A549 (cell line): Measurements from ENCODE around the gene FBN2. TPM values are rescaled to one million over a fixed set of nuclear protein-coding genes. Genes with fewer than 3 reads are reported as not detected.

Source experiments
- ATAC-seq, 2 experiments: fragments of 200-7000 bp in 1 of 2; fragments of >200 bp in 1 of 2; cut with Nextera tagmentation in 1 of 2; cut with Tn5 transposase in 1 of 2; 3 replicates each; pipeline versions ENCODE4 v1.8.0 to v1.9.1; 2018 to 2020; ENCODE audit warnings: mild to moderate bottlenecking in 1 of 2, moderate library complexity in 1 of 2
- CTCF ChIA-PET: fragments of 300-600 bp; sonication (Branson Sonifier 250); formaldehyde crosslinking; extraction: SDS; loops from one replicate; lab custom pipeline; 2021; ENCODE audit warnings: antibody characterized with exemption, inconsistent platforms; lab: Yijun Ruan, JAX
- POLR2A ChIA-PET: fragments of 350-600 bp; formaldehyde crosslinking; extraction: SDS; loops from one replicate; lab custom pipeline; 2021; ENCODE audit warnings: antibody characterized with exemption, inconsistent platforms; lab: Yijun Ruan, JAX
- DNase-seq, 2 experiments: peaks; one replicate each; pipeline versions ENCODE4 v3.0.0 to v3.0.0-alpha.2; 2011 to 2016; ENCODE audit warnings: low read depth in 1 of 2, low spot score in 1 of 2
- FAIRE-seq: peaks from 2 replicates; lab custom pipeline; 2011; peaks lifted over from hg19 to GRCh38; lab: Jason Lieb, UNC
- H3K27ac ChIP-seq, 2 experiments: fragments of >200 bp; sonication (Bioruptor Twin); formaldehyde crosslinking; 3 replicates each; pipeline ENCODE4 v1.5.1; 2016 to 2017
- H3K4me1 ChIP-seq: fragments of >200 bp; sonication (Bioruptor Twin); formaldehyde crosslinking; 3 replicates; pipeline ENCODE4 v1.6.1; 2016
- H3K4me2 ChIP-seq: fragments of >200 bp; sonication (Bioruptor Twin); formaldehyde crosslinking; 3 replicates; pipeline ENCODE4 v1.6.1; 2016
- H3K4me3 ChIP-seq: fragments of >200 bp; sonication (Bioruptor Twin); formaldehyde crosslinking; 3 replicates; pipeline ENCODE4 v1.5.1; 2016
- H3K9me3 ChIP-seq: fragments of >200 bp; sonication (Bioruptor Twin); formaldehyde crosslinking; 3 replicates; pipeline ENCODE4 v1.6.1; 2016
- BHLHE40 ChIP-seq: IDR thresholded peaks from 2 replicates; pipeline ENCODE4 v1.6.1; 2012; ENCODE audit warnings: low read depth, low read length, inconsistent platforms
- CBX2 ChIP-seq: fragments of 200-600 bp; sonication (generic); IDR thresholded peaks from 2 replicates; pipeline ENCODE4 v1.6.1; 2016; ENCODE audit warnings: low read depth, mild to moderate bottlenecking, borderline replicate concordance
- CBX8 ChIP-seq: fragments of 200-600 bp; sonication (generic); IDR thresholded peaks from 2 replicates; pipeline ENCODE4 v1.6.1; 2016
- CEBPB ChIP-seq, 2 experiments: fragments of >200 bp in 1 of 2; sonication (Bioruptor Twin) in 1 of 2; formaldehyde crosslinking in 1 of 2; IDR thresholded peaks; 2 replicates each; pipeline ENCODE4 v1.6.1; 2012 to 2016
- CHD2 ChIP-seq: fragments of 150-350 bp; IDR thresholded peaks from 2 replicates; pipeline ENCODE4 v1.6.1; 2014; ENCODE audit warnings: low read length; ENCODE audit not compliant: partially characterized antibody
- CHD4 ChIP-seq: fragments of 200-600 bp; sonication (generic); IDR thresholded peaks from 2 replicates; pipeline ENCODE4 v1.6.1; 2016; ENCODE audit warnings: antibody characterized with exemption, mild to moderate bottlenecking, borderline replicate concordance
- CTCF ChIP-seq: fragments of >200 bp; sonication (Bioruptor Twin); formaldehyde crosslinking; IDR thresholded peaks from 3 replicates; pipeline ENCODE4 v1.5.1; 2016
- EHMT2 ChIP-seq: fragments of 200-600 bp; sonication (generic); IDR thresholded peaks from 2 replicates; pipeline ENCODE4 v1.6.1; 2016; ENCODE audit warnings: antibody characterized with exemption, low read depth, mild to moderate bottlenecking, moderate library complexity
- ESRRA ChIP-seq: fragments of 150-350 bp; IDR thresholded peaks from 2 replicates; pipeline ENCODE4 v1.6.1; 2014; ENCODE audit warnings: mild to moderate bottlenecking, low read length, borderline replicate concordance
- HES2 ChIP-seq: fragments of >200 bp; sonication (Bioruptor Twin); formaldehyde crosslinking; IDR thresholded peaks from 2 replicates; pipeline ENCODE4 v1.6.1; 2016
- HEYL ChIP-seq: fragments of 250-450 bp; sonication (Bioruptor Pico); IDR thresholded peaks from 2 replicates; pipeline ENCODE4 v1.8.0; 2021; ENCODE audit warnings: mild to moderate bottlenecking, moderate library complexity
- HOXB13 ChIP-seq: fragments of 250-450 bp; sonication (Bioruptor Pico); IDR thresholded peaks from 2 replicates; pipeline ENCODE4 v1.5.0; 2020; ENCODE audit warnings: low read depth, mild to moderate bottlenecking, moderate library complexity
- JUNB ChIP-seq: fragments of >200 bp; sonication (Bioruptor Twin); formaldehyde crosslinking; IDR thresholded peaks from 2 replicates; pipeline ENCODE4 v1.6.1; 2016
- KDM1A ChIP-seq: fragments of 200-600 bp; sonication (generic); IDR thresholded peaks from 2 replicates; pipeline ENCODE4 v1.6.1; 2016; ENCODE audit warnings: low read depth, mild to moderate bottlenecking
- KDM5A ChIP-seq: fragments of 200-600 bp; sonication (generic); IDR thresholded peaks from 2 replicates; pipeline ENCODE4 v1.6.1; 2016; ENCODE audit warnings: antibody characterized with exemption, mild to moderate bottlenecking
- MAFK ChIP-seq: fragments of 450-650 bp; IDR thresholded peaks from 2 replicates; pipeline ENCODE4 v1.6.1; 2014; ENCODE audit not compliant: partially characterized antibody
- MAZ ChIP-seq: fragments of 150-350 bp; IDR thresholded peaks from 2 replicates; pipeline ENCODE4 v1.6.1; 2014; ENCODE audit warnings: antibody characterized with exemption, low read depth, low read length, borderline replicate concordance
- MYC ChIP-seq: IDR thresholded peaks from 2 replicates; pipeline ENCODE4 v1.6.1; 2012; ENCODE audit warnings: mild to moderate bottlenecking, inconsistent platforms, low read length, improper control_type of control experiment, borderline replicate concordance
- NR3C1 ChIP-seq: fragments of >200 bp; sonication (Bioruptor Twin); formaldehyde crosslinking; IDR thresholded peaks from 3 replicates; pipeline ENCODE4 v1.6.1; 2017
- PHF8 ChIP-seq: fragments of 200-600 bp; sonication (generic); IDR thresholded peaks from 2 replicates; pipeline ENCODE4 v1.6.1; 2016; ENCODE audit warnings: low read depth, mild to moderate bottlenecking, antibody characterized with exemption, moderate library complexity, borderline replicate concordance
- RAD21 ChIP-seq, 2 experiments: fragments of >200 bp in 1 of 2; sonication (Bioruptor Twin) in 1 of 2; formaldehyde crosslinking in 1 of 2; IDR thresholded peaks in 1 of 2; conservative IDR thresholded peaks in 1 of 2; 2 replicates in 1 of 2; 3 replicates in 1 of 2; pipeline ENCODE4 v1.6.1; 2012 to 2018; ENCODE audit warnings: inconsistent platforms in 1 of 2
- RARB ChIP-seq: fragments of 250-450 bp; sonication (Bioruptor Pico); IDR thresholded peaks from 2 replicates; pipeline ENCODE4 v1.8.0; 2021; ENCODE audit warnings: mild to moderate bottlenecking, moderate library complexity
- RCOR1 ChIP-seq: fragments of 150-350 bp; IDR thresholded peaks from 2 replicates; pipeline ENCODE4 v1.6.1; 2014; ENCODE audit warnings: antibody characterized with exemption, low read length, low read depth
- REST ChIP-seq: fragments of 200-600 bp; sonication (generic); IDR thresholded peaks from 2 replicates; pipeline ENCODE4 v1.6.1; 2016; ENCODE audit warnings: antibody characterized with exemption, mild to moderate bottlenecking, moderate library complexity
- TP53 ChIP-seq: fragments of 250-450 bp; sonication (Bioruptor Pico); IDR thresholded peaks from 2 replicates; pipeline ENCODE4 v1.5.0; 2021; ENCODE audit warnings: mild to moderate bottlenecking, moderate library complexity
- USF2 ChIP-seq: fragments of 450-650 bp; IDR thresholded peaks from 2 replicates; pipeline ENCODE4 v1.6.1; 2014; ENCODE audit warnings: antibody characterized with exemption
- ZC3H11A ChIP-seq: fragments of 450-650 bp; IDR thresholded peaks from 2 replicates; pipeline ENCODE4 v1.6.1; 2014; ENCODE audit warnings: antibody characterized with exemption, mild to moderate bottlenecking
- ZFP36 ChIP-seq: fragments of 450-650 bp; IDR thresholded peaks from 2 replicates; pipeline ENCODE4 v1.6.1; 2014; ENCODE audit warnings: borderline replicate concordance; ENCODE audit not compliant: partially characterized antibody
- WGBS: methylation state at CpG from one replicate; pipeline ENCODE4 v1.1.6; 2017; ENCODE audit errors: missing lambda C conversion rate; 5-methylcytosine and 5-hydroxymethylcytosine counted together
- polyA plus RNA-seq, 4 experiments: library from polyadenylated mRNA; depleted of rRNA in 3 of 4; stranded (reverse); fragments of >200 nt; fragmentation: RNase III in 1 of 4; extraction: RNeasy Plus Mini Kit Qiagen cat#74134 plus additional on column Dnase treatment in 1 of 4; gene quantifications; 2 replicates in 3 of 4; 3 replicates in 1 of 4; pipeline ENCODE4 v1.2.3, GENCODE V29; 2011 to 2017

FBN2 gene
- polyA plus RNA-seq, 2 of the 4 experiments (the other 2 are of a cell fraction): 22.2 to 22.7 TPM

- 80% methylated on average over 2 of the region's 2 CpGs for WGBS
- Histone ChIP-seq H3K27ac (no peak overlapping the region), H3K4me1 (no peaks in the 10 kb centered on the region), H3K4me2 (no peak overlapping the region), H3K9me3 (no peaks in the 10 kb centered on the region), H3K4me3 (no peak overlapping the region)
- TF ChIP-seq JUNB (no peak), BHLHE40 (no peak), CHD4 (no peak), RCOR1 (no peak), ESRRA (no peak), HOXB13 (CRISPR knock-in tag) (no peak), CEBPB (IDR thresholded peaks at IDR 0.05) (no peak), RAD21 (conservative IDR thresholded peaks at IDR 0.05 in 1 of 2, IDR thresholded peaks at IDR 0.05 in 1 of 2) (no peak), USF2 (no peak), ZFP36 (no peak), KDM1A (no peak), MAZ (no peak), CHD2 (no peak), CBX8 (no peak), MAFK (no peak)
- POLR2A ChIA-PET: no interaction called here
- FAIRE-seq (no peak), DNase-seq (no peak), ATAC-seq (no peak)
- CTCF ChIA-PET: no interaction called here
Observed at GRCh38 chr5:128284236-128284635, 253.8 kb downstream of the FBN2 start.

- Histone ChIP-seq H3K4me3 (no peak overlapping the region), H3K27ac (no peak overlapping the region), H3K4me2 (no peak overlapping the region), H3K4me1 (no peaks in the 10 kb centered on the region), H3K9me3 (no peaks in the 10 kb centered on the region)
- CTCF ChIA-PET: interaction anchor here (1.2 to 1.7 kb wide), 3 partner anchors 13 to 715 kb away, joined by 3 to 4 read pairs (median 4); no protein-coding TSS in a partner anchor
- FAIRE-seq (no peak), DNase-seq (no peak), ATAC-seq (no peak)
- no peak for TF ChIP-seq MAFK
- TF ChIP-seq ESRRA: no peak
- no peak for TF ChIP-seq KDM5A
- no peak for TF ChIP-seq JUNB
- 61% methylated on average over 2 of the region's 2 CpGs for WGBS
- POLR2A ChIA-PET: no interaction called here
Observed at GRCh38 chr5:128279345-128279744, 258.7 kb downstream of the FBN2 start.

- H3K27ac ChIP-seq: no peak overlapping the region
- H3K4me2 ChIP-seq: no peak overlapping the region
- FAIRE-seq: no peak
- no peaks in the 10 kb centered on the region for H3K4me1 ChIP-seq
- no peak overlapping the region for H3K4me3 ChIP-seq
- WGBS: 69% methylated on average over 6 of the region's 6 CpGs
- H3K9me3 ChIP-seq: no peaks in the 10 kb centered on the region
- ATAC-seq: peak in 1 of 2 experiments; percentile 54; a peak in 3 of 6 replicates
- POLR2A ChIA-PET: no interaction called here
- TF ChIP-seq ZC3H11A (no peak), CBX2 (no peak), CHD4 (no peak), PHF8 (no peak), TP53 (CRISPR knock-in tag) (no peak), CTCF (no peak), NR3C1 (no peak), EHMT2 (no peak), ESRRA (no peak), BHLHE40 (no peak), REST (no peak), HES2 (no peak), MYC (no peak), HEYL (CRISPR knock-in tag) (no peak), HOXB13 (CRISPR knock-in tag) (no peak), RARB (CRISPR knock-in tag) (no peak)
- TF ChIP-seq, all 56 proteins: peak for 0
- no peak for DNase-seq
- CTCF ChIA-PET: no interaction called here
Observed at GRCh38 chr5:128276537-128277216, 261.4 kb downstream of the FBN2 start.
